AG04449 (cell line): ENCODE measurements around the gene LRRC75B.
"Not testable (repeated sequence)": the region's sequence is repeated elsewhere in the genome, so short reads cannot be mapped to it uniquely, and the experiment has no call there.

Experiments used
- CTCF ChIA-PET: fragments of 350-600 bp; formaldehyde crosslinking; extraction: SDS; loops from one replicate; lab custom pipeline; 2021; ENCODE audit warnings: antibody characterized with exemption; lab: Yijun Ruan, JAX
- POLR2A ChIA-PET: fragments of 400-600, 350-600 bp; formaldehyde crosslinking; extraction: SDS; loops from one replicate; lab custom pipeline; 2020; ENCODE audit warnings: antibody characterized with exemption, inconsistent platforms; lab: Yijun Ruan, JAX
- DNase-seq: peaks from one replicate; pipeline ENCODE4 v3.0.0-alpha.2; 2010; ENCODE audit warnings: low read depth, low spot score
- H3K4me3 ChIP-seq: 2 replicates; pipeline ENCODE4 v1.5.1; 2011; ENCODE audit warnings: low read depth, mild to moderate bottlenecking, control low read depth, low read length
- CTCF ChIP-seq: IDR thresholded peaks from one replicate; pipeline ENCODE4 v1.5.1; 2011; ENCODE audit warnings: mild to moderate bottlenecking, moderate library complexity, low read length, control low read depth, inconsistent platforms; ENCODE audit not compliant: insufficient read depth; ENCODE audit errors: missing control alignments

The LRRC75B gene

GRCh38 chr22:24554313-24555164 is 38.3 kb downstream of the LRRC75B start, which contains the start of gene GUCD1:
Gene GUCD1 (minus strand): TSS chr22:24555138. CDS start chr22:24554991, 147 bp downstream.
- CTCF ChIA-PET = interaction anchor here (0.6 to 1.0 kb wide), 3 partner anchors 10 to 397 kb away, joined by 3 read pairs; no protein-coding TSS in a partner anchor
- POLR2A ChIA-PET = interaction anchor here (0.6 to 1.3 kb wide), 3 partner anchors 10 to 146 kb away, joined by 3 to 8 read pairs (median 3); no protein-coding TSS in a partner anchor
- no peak for DNase-seq
- peak within 1 kb of the TSS; percentile 98 for H3K4me3 ChIP-seq
- TF ChIP-seq CTCF = no peak

GRCh38 chr22:24553597-24554312 is 39.1 kb downstream of the LRRC75B start:
- ChIA-PET CTCF (interaction anchor here (0.6 to 1.1 kb wide), 5 partner anchors 9 to 396 kb away, joined by 3 to 5 read pairs (median 3); no protein-coding TSS in a partner anchor), POLR2A (interaction anchor here (0.7 kb wide), 1 partner anchor 171 kb away, joined by 4 read pairs; no protein-coding TSS in a partner anchor)
- no peak for TF ChIP-seq CTCF
- no peak for DNase-seq
- H3K4me3 ChIP-seq = peak overlapping the region; percentile 93

- CTCF ChIA-PET = interaction anchor here (0.5 to 1.1 kb wide), 5 partner anchors 8 to 36 kb away, joined by 3 to 5 read pairs (median 3); no protein-coding TSS in a partner anchor
- POLR2A ChIA-PET = interaction anchor here (0.7 to 0.9 kb wide), 2 partner anchors 9 to 170 kb away, joined by 3 to 4 read pairs; no protein-coding TSS in a partner anchor
- H3K4me3 ChIP-seq, DNase-seq: not testable (repeated sequence)
These were observed 40.2 kb downstream of the LRRC75B start for GRCh38 chr22:24552503-24553286.

DNA sequence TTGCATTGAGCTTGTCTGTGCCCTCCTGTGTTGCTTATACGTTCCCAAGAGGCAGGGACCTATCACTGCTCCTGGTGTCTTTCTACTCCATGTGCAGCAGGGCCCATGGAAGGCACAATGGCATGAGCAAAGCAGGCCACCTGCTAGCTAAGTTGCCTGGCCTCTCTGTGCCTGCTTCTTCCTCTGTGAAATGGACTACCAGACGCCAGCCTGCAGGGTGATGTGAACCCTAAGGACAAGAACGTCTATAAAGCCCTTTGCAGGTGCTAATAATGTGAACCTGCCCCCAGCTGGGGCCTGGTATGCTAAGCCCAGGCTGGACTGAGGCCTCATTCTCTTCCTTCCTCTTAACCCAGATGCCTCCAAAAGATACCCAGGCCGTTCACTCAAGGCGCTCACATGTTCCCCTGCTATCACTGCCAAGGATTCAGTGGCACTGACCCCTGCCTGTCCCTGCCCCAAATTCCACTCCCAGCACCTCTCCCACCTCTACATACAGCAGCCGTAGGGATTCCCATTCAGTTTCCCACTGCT is 41.9 kb downstream of the LRRC75B start:
- H3K4me3 ChIP-seq = no peak overlapping the region
- ChIA-PET POLR2A (no interaction called here), CTCF (no interaction called here)
- no peak for TF ChIP-seq CTCF
- DNase-seq = no peak

DNA sequence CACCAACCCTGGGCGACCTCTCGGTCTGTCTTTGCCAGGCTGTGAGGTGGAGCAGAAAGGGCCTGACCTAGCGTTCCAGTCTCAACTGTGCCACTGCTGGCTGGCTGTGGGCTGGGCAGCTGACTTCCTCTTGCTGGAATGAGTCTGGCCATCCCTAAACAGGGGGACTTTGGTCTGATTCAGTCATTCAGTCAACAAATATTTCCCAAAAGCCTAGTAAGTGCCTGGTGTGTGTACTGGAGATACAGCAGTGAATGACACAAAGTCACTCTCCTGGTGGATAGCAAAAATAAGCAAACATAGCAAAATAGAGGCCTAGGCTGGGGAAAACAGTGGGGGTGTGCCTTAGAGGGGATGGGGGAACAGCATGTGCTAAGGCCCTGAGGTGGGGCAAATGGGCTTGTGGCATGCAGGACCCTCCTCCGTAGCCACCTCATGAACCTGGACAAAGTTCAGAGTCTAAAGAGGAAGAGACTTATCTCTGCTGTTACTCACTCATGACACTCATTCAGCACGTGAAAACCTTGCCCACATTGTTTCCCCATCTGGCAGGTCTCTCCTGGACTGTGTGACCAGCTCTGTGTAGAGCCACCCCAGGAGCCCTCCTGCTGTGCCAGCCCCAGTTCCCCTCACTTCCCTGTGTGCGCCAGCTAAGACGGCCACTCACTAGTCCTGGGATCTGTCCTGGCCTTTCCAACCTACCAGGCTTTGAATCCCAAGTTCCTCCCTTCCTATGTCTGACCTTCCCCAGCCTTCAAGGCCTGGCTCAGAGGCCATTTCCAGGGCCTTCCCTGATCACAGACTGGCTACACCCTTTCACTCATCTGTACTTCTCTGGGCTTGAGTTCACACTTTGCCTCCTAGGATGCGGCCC is 42.6 kb downstream of the LRRC75B start:
- CTCF ChIA-PET = no interaction called here
- no peak for TF ChIP-seq CTCF

More for the DNA sequence above, 42.6 kb downstream of the LRRC75B start:
- no peak for DNase-seq
- no peak overlapping the region for H3K4me3 ChIP-seq
- POLR2A ChIA-PET = no interaction called here
